Ovary (tissue), 3 donors: ENCODE results near the gene SYT2.
"Not testable (repeated sequence)": the region's sequence is repeated elsewhere in the genome, so short reads cannot be mapped to it uniquely, and the experiment has no call there.

ENCODE experiments used
- CTCF ChIP-seq, 3 donors: fragments of 450-650 bp in 2 of 3; fragments of 200-600 bp in 1 of 3; IDR thresholded peaks; one replicate each; pipeline versions ENCODE4 v1.5.1 to v1.8.0; 2016 to 2022; ENCODE audit warnings: antibody characterized with exemption in 3 of 3, mild to moderate bottlenecking in 1 of 3
- EP300 ChIP-seq: sonication (generic); formaldehyde crosslinking; IDR thresholded peaks from one replicate; pipeline ENCODE4 v1.6.1; 2017; ENCODE audit warnings: antibody characterized with exemption
- POLR2A ChIP-seq: fragments of 450-650 bp; IDR thresholded peaks from one replicate; pipeline ENCODE4 v1.6.1; 2017; ENCODE audit warnings: antibody characterized with exemption, mild to moderate bottlenecking, moderate library complexity
- donor health status: DM: no; HTN: no; CAD: no.

- not testable (repeated sequence) for TF ChIP-seq CTCF (IDR thresholded peaks at IDR 0.05); POLR2A; EP300
These were observed 12.8 kb upstream of the SYT2 start for GRCh38 chr1:202723046-202723445.
